SIG-M5 (cell line): ENCODE data around the gene TIAM2.
"Not testable (repeated sequence)": the region's sequence is repeated elsewhere in the genome, so short reads cannot be mapped to it uniquely, and the experiment has no call there.

Experiments
- DNase-seq: peaks from one replicate; lab custom pipeline; 2025; lab: John Stamatoyannopoulos, UW

TIAM2 gene

DNA sequence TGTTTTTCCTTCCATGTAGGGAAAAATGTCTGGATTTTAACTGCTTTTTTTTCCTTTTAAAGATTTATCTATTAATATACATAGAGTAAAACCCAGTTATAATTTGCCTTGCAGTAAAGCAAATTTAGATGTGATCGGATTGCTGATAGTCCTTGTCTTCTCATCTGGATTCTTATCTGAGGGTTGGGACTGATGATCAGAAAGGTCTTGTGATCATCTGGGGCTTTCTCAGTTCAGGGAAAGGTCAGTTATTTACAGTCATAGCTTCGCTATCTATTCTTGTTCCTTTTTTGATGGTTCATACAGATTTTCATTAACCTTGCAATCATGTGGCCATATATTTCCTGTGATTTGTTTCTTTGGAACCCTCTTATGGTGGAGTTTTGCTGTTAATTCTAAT, 204.9 kb downstream of the TIAM2 start:
- DNase-seq: no peak

DNA sequence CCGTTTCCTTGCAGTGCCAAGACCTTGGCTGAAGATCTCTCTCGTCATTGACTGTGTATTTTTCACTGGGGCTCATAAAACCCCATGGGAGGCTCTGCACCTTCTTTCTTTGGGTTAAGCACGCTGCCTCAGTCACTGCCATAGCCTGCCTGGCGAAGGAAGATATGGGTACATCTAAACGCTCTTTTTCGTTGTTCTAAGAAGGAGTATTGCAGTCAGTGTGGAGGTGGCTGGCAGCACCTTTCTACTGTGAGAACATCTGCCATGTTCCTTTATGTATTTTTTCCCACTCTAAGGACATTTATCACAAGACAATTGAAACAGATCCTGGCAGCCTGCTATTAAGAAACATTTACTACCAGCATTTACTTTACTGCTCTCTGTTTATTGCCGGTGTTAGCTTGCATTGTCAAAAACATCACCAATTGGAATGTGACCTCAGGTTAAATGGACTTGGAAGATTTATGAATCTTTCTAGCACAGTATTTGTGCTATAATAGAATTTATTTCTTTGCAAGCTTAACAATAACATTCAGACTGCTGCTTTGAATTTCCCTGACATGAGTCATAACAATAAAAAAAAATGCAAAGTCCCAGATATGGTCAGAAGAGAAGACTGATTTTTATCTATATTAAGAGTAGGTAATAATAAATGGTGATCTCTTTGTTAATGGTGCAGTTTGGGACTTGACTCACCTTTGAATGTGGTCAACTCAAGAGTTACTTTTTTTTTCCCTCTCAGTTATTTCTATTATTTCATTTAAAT, 206.5 kb downstream of the TIAM2 start:
- no peak for DNase-seq

DNA sequence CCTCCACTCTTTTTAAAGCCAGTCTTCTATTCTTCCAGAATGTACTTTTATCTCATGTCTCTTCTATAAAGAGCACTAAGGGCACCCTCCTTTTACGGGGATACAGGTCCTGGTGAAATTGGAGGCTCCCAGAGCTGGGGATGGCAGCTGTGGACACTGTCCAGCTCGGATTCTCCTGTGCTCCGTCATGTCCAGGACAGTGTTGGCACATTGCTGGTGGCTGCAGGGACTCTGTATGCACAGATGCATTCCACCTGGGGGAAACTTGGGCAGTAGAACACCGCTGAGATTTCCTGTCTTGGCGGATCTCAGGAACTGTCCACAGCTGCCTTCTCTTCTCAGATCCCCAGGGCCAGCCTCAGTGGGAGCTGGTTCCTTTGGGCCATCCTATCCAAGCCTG, 212.1 kb downstream of the TIAM2 start:
- DNase-seq: no peak

DNA sequence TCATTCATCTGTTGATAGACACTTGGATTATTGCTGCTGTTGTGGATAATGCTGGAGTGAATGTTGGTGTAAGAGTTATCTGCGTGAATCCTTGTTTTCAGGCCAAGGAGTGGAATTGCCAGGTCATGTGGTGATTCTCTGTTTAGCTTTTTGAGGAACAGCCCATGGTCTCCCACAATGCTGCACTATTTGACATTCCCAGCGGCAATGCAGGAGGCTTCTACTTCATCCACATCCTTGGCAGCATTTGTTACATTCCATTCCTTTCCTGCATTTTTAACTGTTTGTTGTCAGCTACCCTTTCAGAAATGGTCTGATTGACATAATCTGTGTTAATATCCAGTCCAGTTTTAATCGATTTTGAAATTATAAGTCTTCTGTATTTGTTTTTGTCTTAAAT, 217.0 kb downstream of the TIAM2 start:
- no peak for DNase-seq

DNA sequence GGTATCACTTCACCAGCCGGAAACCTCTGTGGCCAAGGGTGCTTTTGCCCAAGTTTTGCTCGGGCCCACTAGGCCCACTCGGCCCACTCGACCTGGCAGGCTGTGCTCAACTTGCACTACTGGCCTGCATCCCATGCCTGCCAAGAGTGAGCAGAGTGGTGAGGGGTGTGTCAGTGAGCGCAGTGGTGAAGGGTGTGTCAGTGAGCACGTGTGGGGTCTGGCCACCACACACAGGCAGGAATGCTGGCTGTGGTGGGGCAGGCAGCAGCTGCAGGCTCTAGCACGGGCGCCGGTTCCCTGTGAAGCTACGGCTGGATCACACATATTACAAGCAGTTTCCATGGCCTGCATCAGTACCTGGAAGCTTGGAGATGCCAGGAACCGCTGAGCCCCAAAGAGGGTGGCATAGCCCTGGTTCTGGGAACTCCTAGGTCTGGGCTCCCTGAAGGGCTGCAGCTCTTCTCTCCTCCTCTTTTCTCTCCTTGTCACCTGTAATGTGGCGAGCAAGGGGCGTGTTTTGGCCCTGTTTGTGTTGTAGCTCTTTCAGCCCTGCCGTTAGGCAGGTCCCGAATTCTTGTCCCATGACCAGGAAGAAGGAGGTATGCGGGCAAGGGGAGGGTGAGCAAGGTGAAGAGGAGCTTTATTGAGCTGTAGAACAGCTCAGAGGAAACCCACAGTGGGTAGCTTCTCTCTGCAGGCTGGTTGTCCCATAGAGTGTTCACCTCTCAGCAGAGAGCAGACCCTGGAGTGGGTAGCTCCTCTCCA, 217.7 kb downstream of the TIAM2 start:
- no peak for DNase-seq

DNA sequence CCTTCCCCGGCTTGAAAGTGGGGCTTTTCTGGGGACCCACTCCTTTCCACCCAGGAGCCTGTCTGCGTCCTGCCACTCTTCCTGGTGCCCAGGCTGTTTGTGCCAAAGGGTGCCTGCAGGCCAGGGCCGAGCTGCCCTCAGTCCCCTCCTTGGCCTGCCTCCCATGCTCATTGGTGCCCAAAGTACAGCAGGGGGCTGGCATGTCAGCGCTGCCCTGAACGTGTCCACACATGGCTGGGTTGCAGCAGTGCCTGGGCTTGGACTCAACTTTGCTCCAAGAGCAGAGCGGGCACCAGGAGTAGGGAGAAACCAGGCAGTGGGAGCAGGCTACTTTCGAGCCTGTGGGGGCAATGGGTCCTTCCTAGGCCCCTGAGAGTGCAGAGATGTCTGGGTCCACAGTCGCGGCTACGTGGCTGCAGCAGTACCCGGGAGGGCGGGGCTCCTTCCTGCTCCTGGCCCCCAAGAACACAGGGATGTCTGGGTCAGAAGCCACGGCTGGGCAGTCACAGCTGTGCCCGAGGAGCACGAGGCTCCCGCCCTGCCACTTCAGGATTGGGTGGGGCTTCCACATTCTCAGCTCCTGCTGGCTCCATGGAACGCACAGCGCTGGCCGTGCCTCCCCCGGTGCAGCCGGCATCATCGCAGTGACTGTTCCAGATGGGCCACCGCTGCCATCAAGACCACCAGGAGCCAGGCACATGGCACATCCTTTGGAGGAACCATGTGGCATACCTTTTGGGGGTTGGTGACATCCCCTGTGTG, 218.7 kb downstream of the TIAM2 start:
- DNase-seq: no peak

DNA sequence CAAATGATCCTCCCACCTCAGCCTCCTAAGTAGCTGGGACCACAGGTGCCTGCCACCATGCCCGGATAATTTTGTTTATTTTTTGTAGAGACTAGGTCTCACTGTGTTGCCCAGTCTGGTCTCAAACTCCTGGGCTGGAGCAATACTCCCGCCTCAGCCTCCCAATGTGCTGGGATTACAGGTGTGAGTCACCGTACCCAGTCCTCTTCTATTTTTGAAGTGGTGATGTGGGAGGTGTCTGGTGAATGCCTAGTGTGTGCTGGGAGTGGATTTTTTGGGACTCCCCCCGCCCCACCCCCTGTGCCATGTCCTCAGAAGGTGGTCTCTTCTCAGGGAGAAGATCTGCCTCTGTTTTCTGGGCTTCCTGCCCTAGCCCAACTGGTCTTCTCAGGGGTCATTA, 220.8 kb downstream of the TIAM2 start:
- DNase-seq: no peak

DNA sequence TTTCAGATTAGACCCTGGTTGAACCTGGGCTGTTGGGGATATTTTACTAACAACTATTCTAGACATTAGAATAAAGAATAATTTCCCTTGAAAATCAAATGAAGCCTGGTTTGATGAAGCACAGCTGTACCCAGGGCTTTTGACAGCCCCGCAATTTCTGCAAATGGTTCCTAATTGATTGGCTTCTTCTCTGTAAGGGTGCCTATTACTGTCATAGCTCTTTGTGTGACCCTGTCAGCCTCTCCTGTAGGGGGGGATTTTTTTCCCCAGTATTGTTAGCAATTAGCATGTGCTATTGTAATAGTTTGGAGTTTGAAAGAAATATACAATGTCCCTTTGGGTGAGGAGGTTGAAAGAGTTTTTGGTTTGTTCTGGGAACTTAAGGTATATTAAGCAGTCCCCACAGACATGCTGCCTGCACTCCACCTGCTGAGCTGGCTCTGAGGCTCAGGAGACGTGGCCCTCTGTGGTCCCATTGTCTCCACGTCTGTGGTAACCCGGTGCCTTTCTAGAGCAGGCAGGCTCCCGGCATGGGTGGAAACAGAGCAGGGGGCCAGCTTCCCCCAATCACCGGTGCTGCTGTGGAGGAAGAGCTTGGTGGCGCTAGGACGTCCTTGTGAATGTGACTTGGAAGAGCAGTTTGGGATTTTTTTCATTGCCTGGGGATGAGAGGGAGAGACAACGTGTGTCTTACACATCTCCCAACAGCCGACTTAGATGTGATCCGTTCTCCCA, 221.4 kb downstream of the TIAM2 start:
- no peak for DNase-seq

DNA sequence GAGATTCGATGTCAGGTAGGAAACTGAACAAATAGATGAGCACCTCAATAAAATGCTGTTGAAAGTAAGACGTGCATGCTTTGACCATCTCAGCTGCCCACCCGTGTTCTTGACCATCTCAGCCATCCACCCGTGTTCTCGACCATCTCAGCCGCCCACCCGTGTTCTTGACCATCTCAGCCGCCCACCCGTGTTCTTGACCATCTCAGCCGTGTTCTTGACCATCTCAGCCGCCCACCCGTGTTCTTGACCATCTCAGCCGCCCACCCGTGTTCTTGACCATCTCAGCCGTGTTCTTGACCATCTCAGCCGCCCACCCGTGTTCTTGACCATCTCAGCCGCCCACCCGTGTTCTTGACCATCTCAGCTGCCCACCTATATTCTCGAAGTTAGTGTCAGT, 223.6 kb downstream of the TIAM2 start:
- not testable (repeated sequence) for DNase-seq

DNA sequence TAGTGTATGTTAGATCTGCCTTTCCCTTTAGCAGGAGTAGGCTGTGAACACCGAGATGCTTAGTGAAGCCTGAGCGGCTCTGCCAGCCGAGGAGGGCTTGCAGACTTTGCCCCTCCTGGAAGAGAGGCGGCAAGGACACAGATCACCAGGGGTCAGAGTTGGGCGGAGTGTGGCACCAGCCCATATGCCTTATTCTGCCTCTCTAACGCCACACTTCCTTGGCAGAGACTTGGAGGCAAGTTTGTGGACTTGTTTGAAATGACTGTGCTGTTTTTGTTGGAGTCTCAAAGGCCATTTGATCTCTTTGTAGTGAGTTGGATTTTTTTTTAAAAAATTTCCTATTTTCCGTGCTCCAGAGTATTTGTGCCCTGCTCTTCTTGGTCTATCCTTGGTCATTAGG, 224.2 kb downstream of the TIAM2 start:
- no peak for DNase-seq

DNA sequence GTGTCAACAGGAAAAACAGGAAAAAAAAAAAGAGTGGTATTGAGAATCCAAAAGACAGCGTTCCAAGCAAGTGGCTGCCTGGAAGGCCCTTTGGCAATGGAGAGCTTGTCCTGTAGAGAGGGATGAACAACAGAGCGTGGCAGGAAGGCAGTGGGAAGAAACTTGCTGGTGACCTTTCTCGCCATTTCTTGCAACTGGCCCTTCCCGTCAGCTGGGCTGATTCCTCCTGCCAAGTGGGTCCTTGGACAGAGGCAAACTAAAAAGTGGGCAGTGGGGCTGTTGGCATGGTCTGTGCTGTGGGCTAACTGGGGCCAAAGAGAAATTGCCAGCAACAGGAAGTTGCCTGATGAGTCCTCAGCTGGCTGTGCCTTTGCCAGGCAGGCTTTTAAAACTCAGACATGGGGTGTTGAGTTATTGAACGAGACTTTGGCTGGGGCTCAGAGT, 224.8 kb downstream of the TIAM2 start:
- no peak for DNase-seq

DNA sequence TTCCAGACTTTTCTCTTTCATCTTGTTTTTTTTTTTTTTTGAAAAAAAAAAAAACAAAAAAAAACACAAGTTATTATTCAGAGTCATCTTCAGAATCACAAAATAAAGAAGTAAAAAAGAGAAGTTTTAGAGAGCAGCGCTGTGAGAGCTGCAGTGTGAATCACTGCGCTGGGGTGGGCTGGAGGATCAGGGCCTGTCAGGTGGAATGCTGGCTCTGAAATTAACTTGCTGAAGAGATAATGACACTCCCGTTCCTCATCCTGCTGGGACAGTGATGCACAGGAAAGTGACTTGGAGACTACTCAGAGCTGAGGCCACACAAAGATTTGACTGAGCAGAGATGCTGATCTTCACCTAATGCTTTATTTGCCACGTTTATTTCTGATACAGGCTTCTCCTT, 226.0 kb downstream of the TIAM2 start:
- no peak for DNase-seq

DNA sequence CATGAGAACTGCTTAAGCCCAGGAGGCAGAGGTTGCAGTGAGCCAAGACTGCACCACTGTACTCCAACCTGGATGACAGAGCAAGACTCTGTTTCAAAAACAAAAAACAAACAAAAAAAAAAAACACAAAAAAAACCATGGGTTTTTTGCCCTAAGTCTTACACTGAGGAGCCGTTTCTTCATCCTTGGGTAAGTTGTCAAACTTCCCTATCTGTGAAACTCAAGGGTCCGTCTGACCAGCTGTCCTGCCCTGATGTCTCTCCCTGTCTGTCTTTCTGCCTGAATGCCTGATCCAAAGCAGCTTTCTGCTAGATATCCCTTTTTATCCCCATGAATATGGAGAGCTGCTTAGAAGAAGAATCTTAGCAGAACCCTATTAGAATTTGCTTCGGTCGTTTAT, 227.4 kb downstream of the TIAM2 start:
- DNase-seq: no peak

DNA sequence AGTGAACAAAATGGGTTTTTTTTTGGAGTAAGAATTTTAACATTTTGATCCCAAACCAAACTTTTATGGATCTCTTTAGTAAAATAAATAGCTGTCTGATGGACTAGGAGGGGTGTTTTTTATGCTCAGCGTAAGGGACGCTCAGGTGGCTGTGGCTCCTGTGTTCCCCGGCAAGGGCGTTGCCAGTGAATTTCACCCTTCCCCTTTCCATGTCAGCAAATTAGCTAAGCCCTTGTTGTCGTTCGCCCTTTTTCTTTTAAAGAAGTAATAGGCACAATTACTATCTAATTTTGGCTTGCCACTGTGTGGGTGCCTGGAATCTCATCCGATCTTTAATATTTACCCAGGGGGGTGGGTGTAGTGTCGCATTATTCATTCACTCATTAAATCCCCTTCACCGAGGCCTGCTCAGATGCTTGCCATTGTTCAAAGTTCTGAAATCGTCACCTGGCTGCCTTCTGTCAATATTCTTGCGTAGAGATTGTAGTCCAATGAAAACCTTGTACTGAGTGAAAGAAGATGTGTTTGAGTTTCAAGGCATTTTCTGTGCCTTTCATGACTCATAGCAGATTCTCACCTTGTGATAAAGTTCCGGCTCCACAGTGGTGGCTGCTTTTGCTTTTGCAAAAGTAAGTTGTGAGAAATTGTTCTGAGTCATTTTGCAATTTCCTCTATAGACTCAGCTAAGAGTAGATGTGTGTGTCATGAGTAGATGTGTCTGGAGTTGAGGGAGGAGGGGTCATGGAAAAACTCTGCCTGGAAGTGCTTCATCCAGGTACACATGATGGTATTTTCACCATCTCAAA, 228.7 kb downstream of the TIAM2 start:
- DNase-seq: no peak

DNA sequence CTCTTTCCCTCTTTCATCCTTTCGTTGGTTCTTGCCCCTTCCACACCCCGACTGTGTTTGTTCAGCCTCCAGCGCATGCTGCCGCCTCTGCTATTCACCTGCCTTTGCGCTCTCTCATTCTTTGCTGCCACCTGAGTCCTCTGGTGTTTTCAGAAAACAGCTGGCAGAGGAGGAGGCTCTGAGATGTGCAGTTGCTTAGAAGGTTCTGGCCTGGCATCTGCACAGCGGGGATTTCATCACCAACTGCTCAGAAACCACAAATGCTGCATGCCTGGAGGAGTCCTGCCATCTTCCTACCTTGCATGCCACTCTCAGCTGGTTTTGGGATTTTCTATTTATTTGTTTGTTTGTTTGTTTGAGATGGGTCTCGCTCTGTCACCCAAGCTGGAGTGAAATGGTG, 229.5 kb downstream of the TIAM2 start:
- DNase-seq: no peak

DNA sequence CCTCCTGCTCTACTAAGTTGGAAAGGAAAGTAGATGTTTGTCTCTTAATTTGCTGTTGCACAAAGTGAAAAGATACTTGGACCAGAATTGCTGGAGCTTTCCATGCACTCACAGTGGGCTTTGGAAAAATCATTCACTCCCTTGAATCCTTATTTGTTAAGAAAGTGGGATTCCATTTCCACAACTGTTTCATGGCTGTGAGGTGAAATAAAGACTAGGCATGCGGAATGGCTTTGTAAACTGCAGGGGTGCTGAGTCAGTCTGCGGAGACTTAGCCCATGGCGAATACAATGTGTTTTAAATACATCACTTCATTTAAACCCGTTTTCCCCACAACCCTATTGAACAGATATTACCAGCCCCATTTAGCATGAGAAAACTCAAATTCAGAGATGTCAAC, 231.9 kb downstream of the TIAM2 start:
- no peak for DNase-seq

DNA sequence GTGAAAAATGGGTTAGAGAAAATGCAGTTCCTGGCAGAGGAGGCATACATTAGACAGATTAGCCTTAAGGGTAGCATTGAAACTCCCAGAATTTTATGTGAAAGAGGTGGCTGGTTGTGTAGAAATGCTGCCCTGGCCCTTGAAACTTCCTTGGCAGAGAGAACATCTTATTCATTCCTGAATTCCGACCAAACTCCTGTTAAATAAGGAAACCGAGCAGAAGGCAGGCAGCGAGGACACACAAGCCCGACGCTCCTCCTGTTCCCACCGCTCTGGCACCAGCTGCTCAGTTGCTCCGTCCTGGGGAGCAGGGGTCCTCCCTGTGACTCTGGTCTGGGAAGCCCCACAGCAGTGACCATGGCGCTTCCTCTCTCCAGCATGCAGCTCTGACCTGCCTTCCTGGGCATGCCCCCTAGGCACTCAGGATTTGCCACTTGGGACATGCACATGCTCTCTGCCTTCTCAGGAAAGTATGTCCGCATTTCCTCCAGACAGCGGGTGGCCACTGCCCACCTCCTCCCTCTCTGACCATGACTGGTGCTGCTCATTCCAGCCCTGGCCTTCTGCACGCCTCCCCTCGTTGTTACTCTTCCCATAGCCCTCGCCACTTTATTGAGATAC, 233.5 kb downstream of the TIAM2 start:
- DNase-seq: no peak

DNA sequence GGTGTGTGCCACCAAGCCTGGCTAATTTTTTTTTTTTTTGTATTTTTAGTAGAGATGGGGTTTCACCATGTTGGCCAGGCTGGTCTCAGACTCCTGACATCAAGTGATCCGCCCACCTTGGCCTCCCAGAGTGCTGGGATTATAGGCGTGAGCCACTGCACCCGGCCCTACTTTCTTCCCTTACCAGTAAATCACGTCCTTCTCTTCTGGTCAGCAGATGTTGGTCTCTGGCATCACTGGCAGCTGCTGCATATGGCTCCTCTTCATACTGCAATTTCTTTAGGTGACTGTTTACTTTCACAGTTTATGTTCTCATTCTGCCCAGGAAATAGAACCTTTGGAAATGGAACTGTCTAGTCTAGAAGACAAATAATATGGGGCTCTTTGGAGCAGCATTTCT, 235.9 kb downstream of the TIAM2 start:
- DNase-seq: not testable (repeated sequence)

DNA sequence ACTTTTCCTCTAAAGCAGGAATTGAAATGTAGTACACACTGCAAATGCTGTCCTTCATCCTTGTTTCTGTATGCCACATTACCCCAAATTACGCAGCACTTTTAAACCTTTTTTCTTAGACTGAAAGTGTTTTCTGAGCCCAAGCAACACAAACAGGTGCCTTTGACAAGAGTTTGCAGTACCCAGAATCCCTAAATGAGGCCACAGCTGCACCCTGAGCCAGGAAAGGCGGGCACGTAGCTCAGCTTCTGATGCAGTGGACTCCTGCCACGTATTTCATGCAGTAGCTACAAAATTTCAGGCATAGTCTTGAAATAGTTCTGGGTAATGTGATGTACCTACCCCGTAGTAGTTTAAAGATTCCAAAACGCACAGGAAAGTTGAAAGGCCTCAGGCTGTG, 237.7 kb downstream of the TIAM2 start:
- no peak for DNase-seq

DNA sequence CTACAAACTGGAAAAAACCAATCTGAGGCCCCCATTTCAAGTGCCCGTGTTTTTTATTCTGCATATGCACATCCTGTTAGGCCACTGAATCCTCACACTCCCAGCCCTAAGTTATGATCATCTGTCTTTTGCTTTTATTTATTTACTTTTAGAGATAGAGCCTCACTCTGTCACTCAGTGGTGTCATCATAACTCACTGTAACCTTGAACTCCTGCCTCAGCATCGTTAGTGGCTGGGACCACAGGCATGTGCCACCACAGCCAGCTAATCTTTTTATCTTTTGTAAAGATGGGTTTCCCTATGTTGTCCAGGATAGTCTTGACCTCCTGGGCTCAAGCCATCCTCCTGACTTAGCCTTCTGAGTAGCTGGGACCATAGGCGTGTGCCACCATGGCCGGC, 239.1 kb downstream of the TIAM2 start:
- no peak for DNase-seq

DNA sequence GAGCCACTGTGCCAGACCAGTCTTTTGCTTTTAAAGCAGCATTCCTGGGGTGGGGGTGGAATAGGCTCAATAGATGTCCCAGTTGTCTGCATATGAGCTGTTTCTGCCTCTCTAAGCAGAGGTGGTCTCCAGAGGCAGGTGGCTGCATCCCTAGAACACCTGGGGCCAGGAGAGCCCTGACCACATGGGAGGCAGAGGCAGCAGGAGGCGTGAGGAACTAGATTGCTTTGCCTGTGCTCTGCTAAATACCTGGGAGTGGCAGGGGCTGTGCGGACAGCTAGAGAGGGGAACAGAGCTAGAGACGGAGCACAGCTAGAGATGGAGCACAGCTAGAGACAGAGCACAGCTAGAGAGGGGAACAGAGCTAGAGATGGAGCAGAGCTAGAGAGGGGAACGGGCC, 239.6 kb downstream of the TIAM2 start:
- DNase-seq: no peak
